IPS DF 4.7 (cell line): ENCODE data around the gene GBX1.

Experiments used
- DNase-seq: peaks from one replicate; pipeline ENCODE4 v3.0.0-alpha.2; 2013; ENCODE audit warnings: low spot score; ENCODE audit errors: extremely low read depth

GBX1 gene

DNA sequence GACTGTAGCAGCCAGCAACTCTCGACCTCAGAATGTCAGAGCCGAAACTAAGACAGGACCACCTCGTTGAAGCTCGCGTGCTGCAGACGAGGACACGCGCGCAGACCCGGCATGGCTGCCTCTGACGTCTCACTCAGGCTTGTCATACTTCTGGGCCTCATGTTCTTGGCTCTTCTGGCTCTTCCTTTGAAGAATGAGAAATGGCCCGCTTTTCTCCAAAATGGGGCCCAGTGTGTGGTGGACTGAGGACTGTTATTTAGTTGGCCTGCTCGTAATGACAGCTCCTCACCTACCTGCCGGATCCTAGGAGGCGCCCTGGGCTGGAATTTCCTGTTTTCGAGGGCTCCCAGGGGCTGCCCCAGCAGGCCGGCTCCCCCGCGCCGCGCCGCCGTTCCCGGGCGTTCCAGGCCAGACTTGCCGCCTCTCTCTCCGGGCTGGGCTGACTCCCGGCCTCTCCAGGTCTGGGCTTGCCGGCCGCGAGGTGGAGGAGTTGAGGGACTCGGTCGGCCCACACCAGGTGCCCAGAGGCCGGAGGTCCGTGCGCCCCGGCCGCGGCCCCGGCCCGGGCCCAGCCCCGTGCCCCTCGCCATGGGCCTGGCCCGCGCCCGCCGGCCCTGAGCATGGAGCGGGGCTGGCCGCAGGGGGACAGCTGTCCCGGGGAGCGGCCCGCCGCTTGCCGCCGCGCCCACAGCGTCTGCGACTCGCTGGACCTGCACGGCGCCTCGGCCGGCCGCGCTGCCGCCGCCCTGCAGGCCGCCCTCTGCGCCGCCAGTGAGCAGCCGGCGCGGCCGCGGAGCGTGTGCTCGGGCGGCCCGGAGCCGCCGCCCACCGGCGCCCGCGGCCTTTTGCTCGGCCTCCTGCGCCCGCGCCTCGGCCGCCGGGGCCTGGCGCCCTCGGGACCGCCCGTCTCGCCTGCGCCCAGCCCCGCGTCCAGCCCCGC, 53.1 kb downstream of the GBX1 start:
- no peak for DNase-seq

DNA sequence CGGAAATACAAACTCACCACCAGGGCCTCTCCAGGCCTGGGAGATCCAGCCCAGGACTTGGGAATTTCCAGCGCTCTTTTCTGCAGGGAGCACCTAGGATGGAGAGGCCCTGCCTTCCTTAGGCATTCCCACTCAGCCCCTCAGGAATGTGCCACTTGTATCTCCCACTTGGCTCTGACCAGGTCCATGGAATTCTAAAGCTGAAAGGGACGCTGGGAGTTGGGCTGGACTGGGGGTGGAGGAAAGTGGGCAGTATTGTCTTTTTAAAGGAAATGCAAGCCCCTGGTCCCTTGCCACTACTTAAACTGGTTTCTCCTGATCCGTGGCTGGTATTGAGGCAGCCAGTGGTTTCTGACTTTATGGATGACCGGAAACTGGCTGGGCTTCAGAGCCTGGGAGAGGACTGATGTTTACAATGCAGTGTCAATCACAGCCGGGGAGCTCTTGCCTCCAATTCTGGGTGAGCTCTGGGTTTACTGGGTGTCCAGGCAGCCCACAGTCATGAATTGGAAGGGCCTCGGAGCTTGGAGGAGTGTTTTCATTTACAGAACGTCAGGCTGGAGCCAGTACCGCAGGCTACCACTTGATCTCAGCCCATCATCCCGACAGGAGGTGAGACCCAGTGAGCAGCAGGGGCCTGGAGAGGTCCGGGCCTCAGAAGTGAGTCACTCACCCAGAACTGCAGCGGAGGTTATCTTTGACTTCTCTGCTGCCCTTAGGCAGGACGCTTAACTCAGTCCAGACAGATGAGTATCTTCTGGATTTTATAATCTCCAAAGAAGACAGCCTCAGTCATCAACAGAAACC, 53.9 kb downstream of the GBX1 start:
- DNase-seq, result no peak

DNA sequence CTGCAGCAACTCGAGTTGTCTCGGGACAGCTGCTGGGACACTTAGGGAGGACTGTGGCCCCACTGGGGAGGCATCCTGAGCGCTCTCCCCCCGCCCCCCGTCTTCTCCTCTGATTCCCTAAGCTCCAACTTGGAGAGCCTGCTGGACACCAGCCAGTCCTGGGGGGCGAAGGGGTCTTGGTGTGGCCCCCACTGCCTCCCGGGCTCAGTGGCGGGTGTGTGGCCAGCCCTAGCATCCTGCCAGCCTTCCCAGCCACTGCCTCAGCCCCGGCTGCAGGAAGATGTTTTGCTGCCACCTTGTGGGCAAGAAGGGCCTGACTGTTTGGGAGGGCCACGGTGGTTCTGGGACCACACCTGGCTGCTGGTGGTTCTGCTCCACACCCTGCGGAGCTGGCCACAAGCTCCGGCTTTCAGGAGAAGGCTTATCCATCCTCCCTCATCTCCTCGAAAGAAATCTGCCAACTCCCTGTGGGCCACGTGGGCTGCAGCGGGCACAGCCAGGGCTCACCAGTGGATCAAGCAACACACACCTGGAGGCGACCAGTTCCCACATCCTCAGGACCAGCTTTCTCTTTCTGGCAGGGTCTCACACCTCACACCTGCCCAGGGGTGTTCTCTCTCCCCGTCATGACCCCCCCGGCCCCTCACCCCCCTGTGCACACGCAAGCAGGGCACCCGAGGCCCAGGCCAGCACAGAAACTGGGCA, 56.4 kb downstream of the GBX1 start:
- DNase-seq, result no peak

DNA sequence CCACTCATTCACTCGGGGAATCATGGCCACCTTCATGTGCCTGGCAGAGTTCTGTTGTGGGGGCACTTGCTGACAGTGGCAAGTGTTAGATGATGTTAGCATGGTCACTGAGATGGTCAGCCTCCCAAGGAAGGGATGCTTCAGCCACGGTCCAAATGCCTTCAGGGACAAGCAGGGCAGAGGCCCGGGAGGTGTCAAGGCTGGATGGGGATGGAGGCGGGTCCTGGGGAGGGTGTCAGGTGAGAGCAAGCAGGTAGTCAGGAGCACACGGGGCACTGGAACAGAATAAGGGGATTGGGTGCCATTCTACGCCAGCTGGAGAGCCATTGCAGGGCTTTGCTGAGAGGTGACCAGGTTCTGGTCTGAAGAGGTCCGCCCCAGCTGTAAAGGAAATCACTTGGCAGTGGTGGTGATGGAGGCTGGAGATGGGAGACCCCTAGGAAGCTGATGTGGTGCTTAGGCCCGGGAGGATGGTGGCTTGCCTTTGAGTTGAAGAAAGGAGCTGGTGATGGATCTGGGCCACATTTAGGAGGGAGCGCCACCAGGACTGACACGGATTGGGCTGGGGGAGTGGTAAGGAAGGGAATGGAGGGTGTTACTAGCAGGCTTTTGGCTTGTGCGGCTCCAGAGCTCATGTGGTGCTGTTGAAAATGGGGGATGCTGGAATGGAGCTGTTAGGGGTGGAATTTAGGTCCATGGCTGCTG, 57.1 kb downstream of the GBX1 start:
- DNase-seq, result no peak

DNA sequence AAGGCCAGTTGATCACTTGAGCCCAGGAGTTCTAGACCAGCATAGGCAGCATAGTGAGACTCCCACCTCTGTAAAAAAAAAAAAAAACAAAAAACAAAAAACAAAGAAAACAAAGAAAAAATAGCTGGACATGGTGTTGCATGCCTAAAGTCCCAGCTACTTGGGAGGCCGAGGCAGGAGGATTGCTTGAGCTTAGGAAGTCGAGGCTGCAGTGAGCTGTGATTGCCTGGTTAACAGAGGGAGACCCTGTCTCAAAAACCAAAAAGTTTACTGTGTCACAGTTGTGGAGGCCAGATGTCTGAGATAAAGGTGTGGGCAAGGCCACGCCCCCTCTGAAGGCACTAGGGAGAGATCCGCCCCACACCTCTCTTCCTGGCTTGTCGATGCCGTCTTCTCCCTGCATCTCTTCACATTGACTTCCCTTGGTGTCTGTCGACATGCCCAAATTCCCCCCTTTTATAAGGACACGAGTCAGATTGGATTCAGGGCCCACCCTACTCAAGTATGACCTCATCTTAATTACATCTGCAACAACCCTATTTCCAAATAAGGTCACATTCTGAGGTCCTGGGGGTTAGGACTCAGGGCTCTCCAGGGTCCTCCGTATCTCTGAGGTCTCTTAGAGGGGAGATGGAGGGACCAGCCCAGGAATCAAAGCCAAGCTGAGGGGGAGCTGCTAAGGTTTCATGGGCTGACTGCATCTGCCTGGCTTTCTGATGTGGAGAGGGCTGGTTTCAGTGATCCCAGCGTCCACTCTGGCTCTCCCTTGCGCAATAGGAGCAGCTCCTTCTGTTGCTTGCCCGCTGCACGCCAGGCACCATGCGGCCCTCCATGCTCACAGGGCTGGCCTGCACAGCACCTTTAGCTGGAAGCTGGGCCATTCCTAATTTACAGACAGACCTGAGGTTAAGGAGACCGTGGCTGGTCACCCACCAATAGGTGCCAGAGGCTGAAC, 58.1 kb downstream of the GBX1 start:
- no peak for DNase-seq

DNA sequence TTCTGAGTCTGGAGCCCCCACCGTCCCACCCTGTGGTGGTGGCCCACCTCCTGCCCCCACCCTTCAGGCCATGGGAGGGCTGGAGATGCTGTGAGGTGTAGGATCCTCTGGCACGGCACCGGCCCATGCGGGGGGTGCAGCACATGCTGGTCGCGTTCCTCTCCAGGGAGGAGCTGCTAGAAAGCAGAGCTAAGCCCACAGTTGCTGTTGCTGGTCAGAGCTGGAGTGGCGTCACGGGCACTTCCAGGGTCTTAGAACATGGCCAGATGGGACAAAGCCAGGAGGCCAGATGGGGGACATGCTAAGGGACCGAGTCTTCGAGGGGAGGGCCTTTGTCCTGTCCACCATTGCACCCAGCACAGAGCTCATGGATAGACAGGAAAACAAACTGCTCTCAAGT, 59.6 kb downstream of the GBX1 start:
- DNase-seq, result no peak

DNA sequence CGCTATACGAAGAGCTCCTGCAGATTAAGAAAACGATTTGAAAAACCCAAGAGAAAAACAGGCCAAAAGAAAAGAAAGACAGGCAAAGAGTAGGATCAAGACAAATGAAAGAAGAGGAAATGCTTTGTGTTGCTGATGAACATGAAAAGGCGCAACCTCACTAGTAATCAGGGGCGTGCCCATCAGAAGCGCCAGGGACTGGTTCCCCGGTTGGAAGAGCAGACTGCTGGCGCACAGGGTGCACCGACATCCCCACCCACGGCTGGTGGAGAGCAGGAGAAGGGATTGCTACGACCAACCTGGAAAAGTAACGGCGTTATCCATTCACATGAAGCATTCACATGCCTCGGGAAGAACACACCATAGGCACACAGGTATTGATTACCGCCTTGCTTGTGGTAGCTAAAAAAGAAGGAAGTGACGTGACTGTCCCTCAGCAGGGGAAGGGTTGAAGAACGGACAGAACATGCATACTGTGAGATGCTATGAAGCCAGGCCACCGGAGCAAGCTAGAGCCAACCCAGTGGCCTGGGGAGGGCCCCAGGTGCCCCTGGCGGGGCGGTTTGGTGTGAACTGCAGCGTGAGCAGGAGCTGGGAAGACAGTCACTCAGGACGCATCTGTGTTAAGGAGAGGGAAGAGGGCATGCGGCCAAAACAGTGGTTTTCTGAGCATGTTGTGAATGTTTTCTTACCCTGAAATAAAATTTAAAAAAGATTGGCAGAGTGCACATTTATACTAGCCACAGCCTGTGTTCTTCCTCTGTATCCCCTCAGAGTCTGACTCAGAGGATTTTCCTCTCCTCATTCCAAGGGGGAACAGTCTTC, 62.9 kb downstream of the GBX1 start:
- no peak for DNase-seq

DNA sequence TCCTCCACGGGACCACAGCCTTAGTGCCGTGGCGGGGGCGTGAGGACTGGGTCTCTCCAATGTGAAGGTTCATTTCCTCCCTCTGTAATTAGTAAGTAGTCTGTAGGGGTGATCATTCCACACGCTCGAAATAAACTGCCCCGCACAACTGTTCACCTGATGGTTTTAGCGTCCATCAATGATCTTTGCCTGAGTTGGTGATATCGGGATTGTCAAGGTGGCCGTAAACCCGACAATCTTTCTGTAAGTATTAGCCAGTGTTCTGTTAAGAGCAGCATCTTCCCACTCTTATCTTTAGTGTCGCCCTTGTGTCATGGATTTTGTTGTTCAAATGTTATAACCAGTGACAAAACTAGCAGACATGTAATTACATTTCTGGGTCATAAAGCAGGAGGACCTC, 63.5 kb downstream of the GBX1 start:
- DNase-seq, result no peak

DNA sequence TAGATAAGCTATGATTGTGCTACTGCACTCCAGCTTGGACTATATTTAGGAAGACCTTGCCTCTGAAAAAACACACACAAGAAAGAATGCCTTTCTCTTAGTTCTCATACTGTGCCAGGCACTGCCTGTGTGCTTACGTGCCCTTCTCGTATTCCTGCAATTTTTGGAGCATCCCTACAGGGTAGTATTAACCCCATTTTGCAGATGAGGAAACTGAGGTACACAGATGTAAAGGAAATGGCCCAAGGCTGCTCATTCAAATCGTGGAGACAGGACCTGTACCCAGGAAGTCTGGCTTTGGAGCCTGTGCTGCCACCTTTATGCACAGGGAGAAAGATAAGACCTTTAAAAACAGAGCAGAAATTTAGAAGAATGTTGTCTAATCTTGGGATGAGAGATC, 64.5 kb downstream of the GBX1 start:
- no peak for DNase-seq

DNA sequence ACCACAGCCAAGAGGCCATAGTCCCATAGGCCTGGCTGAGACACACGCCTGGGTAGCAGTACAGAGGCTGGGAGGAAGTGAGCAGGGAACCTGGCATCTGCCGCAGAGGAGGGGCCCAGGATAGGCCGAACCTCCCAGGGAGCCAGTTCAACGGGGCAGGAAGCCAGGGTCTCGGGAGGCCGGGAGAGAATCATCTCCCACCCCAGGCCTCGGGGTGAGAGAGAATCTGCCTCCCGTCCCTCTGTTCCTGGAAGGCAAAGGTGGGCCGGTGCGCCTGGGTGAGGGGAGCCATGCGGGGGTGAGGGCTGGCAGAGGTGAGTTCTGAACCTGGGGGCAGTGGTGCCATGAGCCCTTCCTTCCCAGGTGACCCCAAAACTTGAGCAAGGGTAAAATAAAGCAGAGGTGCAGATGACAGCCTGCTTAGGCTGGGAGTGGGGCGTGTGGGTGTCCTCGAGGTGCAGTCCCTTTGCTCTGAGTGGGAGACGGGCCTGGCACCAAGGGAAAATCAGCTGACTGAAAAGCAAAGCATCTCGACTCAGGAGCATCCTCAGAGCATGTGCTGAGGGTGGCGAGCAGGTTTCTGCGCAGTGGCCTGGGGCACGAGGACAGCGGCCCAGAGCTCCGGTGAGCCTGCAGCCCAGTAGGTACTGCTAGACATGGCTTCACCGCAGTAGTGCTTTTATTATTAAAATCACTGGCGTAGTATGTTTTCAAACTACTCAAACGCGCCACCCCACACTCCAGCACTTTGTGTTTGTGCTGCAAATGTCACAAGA, 65.7 kb downstream of the GBX1 start:
- no peak for DNase-seq

DNA sequence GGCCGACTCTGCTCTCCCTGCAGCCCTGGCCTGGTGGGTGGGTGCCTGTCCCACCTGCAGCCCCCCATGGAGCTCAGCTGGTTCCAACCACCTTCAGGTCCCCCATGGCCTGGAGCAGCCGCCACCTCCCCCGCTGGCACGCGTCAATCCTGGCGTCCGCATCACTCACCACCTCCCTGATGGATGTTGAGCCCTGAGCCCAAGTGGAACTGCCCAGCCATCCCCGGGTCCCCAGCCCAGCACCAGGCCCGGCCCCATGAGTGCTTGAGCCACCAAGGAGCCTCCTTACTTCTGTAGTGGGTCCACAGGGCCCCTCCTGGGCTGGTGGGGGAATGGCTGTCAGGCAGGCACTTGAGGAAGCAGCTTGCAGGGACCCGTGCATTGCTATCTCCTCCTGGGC, 66.6 kb downstream of the GBX1 start:
- no peak for DNase-seq

DNA sequence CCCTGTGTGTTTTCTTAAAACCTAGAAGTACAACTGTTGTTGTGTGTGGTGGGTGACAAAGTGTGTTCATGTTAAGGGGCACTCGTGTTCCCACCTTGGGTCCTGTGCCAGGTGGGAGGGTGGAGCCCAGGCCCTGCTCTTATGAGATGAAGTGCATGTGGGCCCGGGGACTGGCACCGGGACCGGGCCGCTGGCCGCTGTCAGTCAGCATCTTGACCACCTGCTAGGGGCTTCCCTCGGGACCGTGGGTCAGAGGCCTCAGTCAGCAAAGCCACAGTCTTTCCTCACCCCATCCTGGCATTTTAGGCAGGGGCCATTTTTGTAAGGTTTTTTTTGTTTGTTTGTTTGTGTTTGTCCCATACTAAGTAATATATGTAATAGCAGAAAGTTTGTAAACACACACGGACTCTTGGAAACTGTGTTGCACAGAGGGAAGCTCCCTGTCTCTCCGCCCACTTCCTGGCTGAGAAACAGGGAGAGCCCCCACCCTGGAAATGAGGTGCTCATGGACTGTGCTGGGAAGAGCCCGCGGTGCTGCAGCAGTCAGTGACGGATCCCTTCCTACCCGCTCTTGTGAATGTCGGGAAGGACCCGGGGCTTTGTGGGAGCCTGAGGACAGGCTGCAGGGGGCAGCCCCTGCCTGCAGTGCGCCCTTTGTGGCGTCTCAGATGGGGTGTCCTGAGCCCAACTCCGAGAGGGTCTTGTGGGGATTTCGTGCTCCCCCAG, 67.8 kb downstream of the GBX1 start:
- no peak for DNase-seq
